ENCODE measurements around the gene LGI2.

The LGI2 gene

GRCh38 chr4:24963277-24963676 is 67.5 kb downstream of the LGI2 start:
- no peak for DNase-seq

- DNase-seq = no peak
Observed at GRCh38 chr4:24957886-24958285, 72.9 kb downstream of the LGI2 start.

DNA sequence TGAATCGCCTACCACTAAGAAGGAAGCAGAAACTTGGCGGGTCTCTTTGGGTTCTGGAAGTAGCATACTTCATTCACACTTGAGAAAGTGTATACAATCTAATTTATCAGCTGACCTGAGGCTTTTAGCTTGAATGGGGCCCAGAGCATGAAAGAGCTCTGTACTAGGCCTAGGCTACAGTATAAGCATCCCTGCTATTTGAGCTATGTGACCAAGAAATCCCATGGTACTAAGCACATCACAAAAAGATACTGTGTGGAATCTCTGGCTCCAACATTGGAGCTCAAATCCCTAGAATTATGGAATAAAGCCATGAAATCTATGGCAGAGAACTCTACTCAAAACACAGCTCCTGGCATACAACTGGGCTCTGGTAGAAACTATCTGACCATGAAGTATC is 74.0 kb downstream of the LGI2 start:
- DNase-seq = no peak

GRCh38 chr4:24956091-24956490 is 74.7 kb downstream of the LGI2 start:
- DNase-seq = no peak

DNA sequence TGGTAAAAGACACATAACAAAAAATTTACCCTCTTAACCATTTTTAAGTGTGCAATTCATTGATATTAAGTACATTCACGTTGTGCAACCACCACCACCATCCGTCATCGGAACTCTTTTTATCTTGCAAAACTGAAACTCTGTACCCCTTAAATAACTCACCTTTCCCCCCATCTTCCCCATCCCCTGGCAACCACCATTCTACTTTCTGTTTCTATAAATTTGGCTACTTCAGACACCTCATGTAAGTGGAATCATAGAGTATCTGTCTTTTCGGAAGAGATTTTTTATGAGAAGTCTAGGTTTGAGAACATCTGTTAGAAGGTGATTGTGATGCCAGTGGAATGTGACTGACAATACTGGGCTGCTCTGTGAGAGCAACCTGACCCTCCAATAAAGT is 78.1 kb downstream of the LGI2 start:
- no peak for DNase-seq

DNA sequence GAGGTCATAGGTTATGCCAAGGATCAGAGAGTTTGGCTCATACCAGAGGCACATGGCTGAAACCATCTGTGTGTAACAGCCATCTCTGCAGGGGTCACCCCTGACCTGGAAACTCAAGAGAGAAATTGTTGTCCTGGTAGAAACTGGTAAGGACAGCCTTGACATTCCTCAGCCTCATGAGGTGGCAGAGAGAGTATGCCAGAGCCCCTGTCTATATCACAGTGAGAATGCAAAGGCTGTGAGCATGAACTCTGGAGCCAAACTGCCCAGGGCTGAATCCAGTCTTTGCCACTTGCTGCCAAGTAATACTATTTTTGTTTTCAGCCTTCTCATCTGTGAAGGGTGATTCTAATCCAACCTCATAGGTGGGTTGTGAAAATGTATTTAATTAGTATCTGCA is 80.8 kb downstream of the LGI2 start:
- DNase-seq = no peak
